Tibial nerve (tissue), 4 donors: ENCODE measurements around the gene ADPRM.

ENCODE experiments used
- EP300 ChIP-seq, 2 donors: sonication (generic); formaldehyde crosslinking; IDR thresholded peaks; one replicate each; pipeline ENCODE4 v1.6.1; 2017; ENCODE audit warnings: antibody characterized with exemption in 2 of 2, mild to moderate bottlenecking in 1 of 2
- POLR2A ChIP-seq, 2 donors: fragments of 450-650 bp; IDR thresholded peaks; one replicate each; pipeline ENCODE4 v1.6.1; 2017; ENCODE audit warnings: antibody characterized with exemption in 2 of 2, mild to moderate bottlenecking in 2 of 2, moderate library complexity in 2 of 2
- TF ChIP-seq, protein P1 (sequence below), 5 experiments: fragments of 200-600 bp in 3 of 5; fragments of 450-650 bp in 2 of 5; sonication (generic) in 3 of 5; IDR thresholded peaks; one replicate each; pipeline ENCODE4 v1.5.1; 2016 to 2019; ENCODE audit warnings: antibody characterized with exemption in 5 of 5, mild to moderate bottlenecking in 3 of 5, moderate library complexity in 2 of 5

DNA sequence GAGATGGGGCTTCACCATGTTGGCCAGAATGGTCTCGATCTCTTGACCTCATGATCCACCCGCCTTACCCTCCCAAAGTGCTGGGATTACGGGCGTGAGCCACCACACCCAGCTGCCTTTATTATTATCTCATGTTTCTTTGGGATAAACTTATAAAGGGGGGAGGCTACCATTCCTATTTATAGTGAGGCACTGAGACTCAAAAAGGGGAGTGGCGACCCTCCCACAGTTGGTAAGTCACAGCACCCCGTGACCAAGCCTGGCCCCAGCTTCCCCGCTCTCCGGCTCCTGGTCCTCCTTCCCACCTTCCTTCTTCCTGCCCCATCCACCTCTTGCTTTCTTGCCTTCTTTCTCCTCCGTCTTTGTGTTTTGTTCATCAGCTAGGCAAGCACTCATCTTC is 45.5 kb upstream of the ADPRM start:
- TF ChIP-seq, protein P1, sequence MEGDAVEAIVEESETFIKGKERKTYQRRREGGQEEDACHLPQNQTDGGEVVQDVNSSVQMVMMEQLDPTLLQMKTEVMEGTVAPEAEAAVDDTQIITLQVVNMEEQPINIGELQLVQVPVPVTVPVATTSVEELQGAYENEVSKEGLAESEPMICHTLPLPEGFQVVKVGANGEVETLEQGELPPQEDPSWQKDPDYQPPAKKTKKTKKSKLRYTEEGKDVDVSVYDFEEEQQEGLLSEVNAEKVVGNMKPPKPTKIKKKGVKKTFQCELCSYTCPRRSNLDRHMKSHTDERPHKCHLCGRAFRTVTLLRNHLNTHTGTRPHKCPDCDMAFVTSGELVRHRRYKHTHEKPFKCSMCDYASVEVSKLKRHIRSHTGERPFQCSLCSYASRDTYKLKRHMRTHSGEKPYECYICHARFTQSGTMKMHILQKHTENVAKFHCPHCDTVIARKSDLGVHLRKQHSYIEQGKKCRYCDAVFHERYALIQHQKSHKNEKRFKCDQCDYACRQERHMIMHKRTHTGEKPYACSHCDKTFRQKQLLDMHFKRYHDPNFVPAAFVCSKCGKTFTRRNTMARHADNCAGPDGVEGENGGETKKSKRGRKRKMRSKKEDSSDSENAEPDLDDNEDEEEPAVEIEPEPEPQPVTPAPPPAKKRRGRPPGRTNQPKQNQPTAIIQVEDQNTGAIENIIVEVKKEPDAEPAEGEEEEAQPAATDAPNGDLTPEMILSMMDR (IDR thresholded peaks at IDR 0.05): no peak
- TF ChIP-seq POLR2A (IDR thresholded peaks at IDR 0.05) (no peak), EP300 (IDR thresholded peaks at IDR 0.05) (no peak)
